Measurements from ENCODE around the gene GCSAM. TPM values are rescaled to one million over a fixed set of nuclear protein-coding genes. Genes with fewer than 3 reads are reported as not detected.
A peak's percentile ranks its signal among the peaks of the same experiment; 100 is the strongest.

Gene GCSAM
- total and polyA plus RNA-seq, 2 experiments from 2014 or later = 0.66 TPM; not detected in 1

DNA sequence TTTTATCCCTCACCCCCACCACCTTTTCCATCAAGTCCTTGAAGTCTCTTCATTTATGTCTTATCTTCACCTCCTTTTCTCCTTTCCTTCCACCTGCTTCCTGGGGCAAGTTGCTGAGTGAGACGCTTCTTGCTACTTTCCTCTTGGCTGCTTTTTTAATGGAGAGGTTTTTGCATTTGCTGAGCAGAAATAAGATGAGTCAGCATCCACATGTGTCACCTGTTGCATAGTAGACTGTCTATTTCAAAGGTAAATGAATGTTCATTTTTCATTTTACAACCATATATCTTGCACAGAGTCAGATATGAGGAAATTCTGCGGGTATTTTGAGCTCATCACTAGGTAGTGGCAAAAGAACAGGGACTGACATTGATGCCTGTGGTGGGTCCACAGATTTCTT lies 28.3 kb downstream of the GCSAM start:
- Histone ChIP-seq H3K36me3 (replicated peaks; ENCODE audit: insufficient read depth, low read depth) (no peaks in the 10 kb centered on the region), H3K27me3 (no peaks in the 10 kb centered on the region), H3K4me2 (no peak overlapping the region), H3K79me2 (no peaks in the 10 kb centered on the region), H3K9me3 (ENCODE audit: low read depth) (no peaks in the 10 kb centered on the region), H3K27ac (no peak overlapping the region), H3K9me2 (replicated peaks; ENCODE audit: insufficient read depth) (no peaks in the 10 kb centered on the region), H2AFZ (no peak overlapping the region), H3K4me1 (ENCODE audit: insufficient read depth) (peaks cover 3% of the 10 kb centered on the region), H3K4me3 (no peak overlapping the region), H4K20me1 (ENCODE audit: insufficient read depth, poor library complexity, severe bottlenecking) (no peaks in the 10 kb centered on the region)
- no peak for TF ChIP-seq EZH2 (IDR thresholded peaks at IDR 0.05; ENCODE audit: borderline replicate concordance)
- TF ChIP-seq, protein P1, sequence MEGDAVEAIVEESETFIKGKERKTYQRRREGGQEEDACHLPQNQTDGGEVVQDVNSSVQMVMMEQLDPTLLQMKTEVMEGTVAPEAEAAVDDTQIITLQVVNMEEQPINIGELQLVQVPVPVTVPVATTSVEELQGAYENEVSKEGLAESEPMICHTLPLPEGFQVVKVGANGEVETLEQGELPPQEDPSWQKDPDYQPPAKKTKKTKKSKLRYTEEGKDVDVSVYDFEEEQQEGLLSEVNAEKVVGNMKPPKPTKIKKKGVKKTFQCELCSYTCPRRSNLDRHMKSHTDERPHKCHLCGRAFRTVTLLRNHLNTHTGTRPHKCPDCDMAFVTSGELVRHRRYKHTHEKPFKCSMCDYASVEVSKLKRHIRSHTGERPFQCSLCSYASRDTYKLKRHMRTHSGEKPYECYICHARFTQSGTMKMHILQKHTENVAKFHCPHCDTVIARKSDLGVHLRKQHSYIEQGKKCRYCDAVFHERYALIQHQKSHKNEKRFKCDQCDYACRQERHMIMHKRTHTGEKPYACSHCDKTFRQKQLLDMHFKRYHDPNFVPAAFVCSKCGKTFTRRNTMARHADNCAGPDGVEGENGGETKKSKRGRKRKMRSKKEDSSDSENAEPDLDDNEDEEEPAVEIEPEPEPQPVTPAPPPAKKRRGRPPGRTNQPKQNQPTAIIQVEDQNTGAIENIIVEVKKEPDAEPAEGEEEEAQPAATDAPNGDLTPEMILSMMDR (IDR thresholded peaks at IDR 0.05; ENCODE audit: poor library complexity) = no peak
- TF ChIP-seq EZH2phosphoT487 (IDR thresholded peaks at IDR 0.05; ENCODE audit: low read depth, severe bottlenecking, unreplicated experiment) = no peak
- 92% methylated on average over 2 of the region's 2 CpGs for WGBS (ENCODE audit: low lambda C conversion rate, missing lambda C conversion rate)
- no peak for DNase-seq (ENCODE audit: low spot score)

DNA sequence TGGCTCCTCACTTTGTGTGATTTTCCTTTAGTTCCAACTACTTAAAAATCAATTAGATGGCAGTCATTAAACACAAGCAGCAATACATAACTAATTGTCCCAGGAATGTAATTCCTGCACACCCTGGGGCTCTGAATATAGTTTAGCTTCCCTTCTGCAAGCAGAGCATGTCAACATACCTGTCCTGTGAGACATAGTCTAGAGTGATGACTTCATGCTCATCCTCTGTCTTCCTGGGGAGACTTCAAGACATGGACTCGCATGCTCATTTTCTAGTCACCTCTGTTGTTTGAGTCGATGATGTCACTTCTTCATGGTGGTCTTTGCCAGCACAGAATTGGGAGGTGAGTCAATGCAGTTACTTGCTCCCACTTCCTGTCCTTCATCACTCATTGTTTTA lies 31.1 kb downstream of the GCSAM start:
- H3K27ac ChIP-seq = no peak overlapping the region
- TF ChIP-seq, protein P1 (IDR thresholded peaks at IDR 0.05; ENCODE audit: poor library complexity) = no peak
- TF ChIP-seq EZH2phosphoT487 (IDR thresholded peaks at IDR 0.05; ENCODE audit: low read depth, severe bottlenecking, unreplicated experiment) = no peak
- no peak for TF ChIP-seq EZH2 (IDR thresholded peaks at IDR 0.05; ENCODE audit: borderline replicate concordance)
- no peaks in the 10 kb centered on the region for H3K9me2 ChIP-seq (replicated peaks; ENCODE audit: insufficient read depth)
- no peak overlapping the region for H3K4me2 ChIP-seq
- no peak for DNase-seq (ENCODE audit: low spot score)
- peaks cover 3% of the 10 kb centered on the region for H3K4me1 ChIP-seq (ENCODE audit: insufficient read depth)
- WGBS (ENCODE audit: low lambda C conversion rate, missing lambda C conversion rate) = 92% methylated on average over 2 of the region's 2 CpGs
- no peak overlapping the region for H3K4me3 ChIP-seq
- no peak overlapping the region for H2AFZ ChIP-seq
- H3K27me3 ChIP-seq = no peaks in the 10 kb centered on the region
- no peaks in the 10 kb centered on the region for H3K36me3 ChIP-seq (replicated peaks; ENCODE audit: insufficient read depth, low read depth)
- no peaks in the 10 kb centered on the region for H4K20me1 ChIP-seq (ENCODE audit: insufficient read depth, poor library complexity, severe bottlenecking)
- H3K79me2 ChIP-seq = no peaks in the 10 kb centered on the region
- H3K9me3 ChIP-seq (ENCODE audit: low read depth) = no peaks in the 10 kb centered on the region

DNA sequence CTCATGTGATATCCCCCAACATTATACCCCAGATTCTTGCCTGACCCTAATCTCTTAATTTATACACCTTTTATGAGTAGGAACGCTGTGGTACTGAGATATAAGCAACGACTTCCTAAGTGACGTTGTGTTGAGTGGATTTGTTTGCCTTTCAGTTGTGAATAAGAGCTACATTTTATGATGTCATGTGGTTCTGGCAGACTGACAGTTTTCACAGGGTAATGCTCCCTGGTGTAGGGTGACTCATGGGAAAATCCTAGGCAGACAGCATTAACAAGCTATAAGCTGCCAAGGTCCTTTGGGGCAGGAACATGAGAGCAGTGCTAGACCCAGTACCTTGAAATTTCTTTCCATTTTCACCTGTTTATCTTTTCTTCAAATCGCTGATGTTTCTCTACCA lies 35.7 kb downstream of the GCSAM start:
- H3K9me3 ChIP-seq (ENCODE audit: low read depth) = no peaks in the 10 kb centered on the region
- H3K27me3 ChIP-seq = no peaks in the 10 kb centered on the region
- H3K27ac ChIP-seq = peak overlapping the region; percentile 68
- no peaks in the 10 kb centered on the region for H4K20me1 ChIP-seq (ENCODE audit: insufficient read depth, poor library complexity, severe bottlenecking)
- H3K4me1 ChIP-seq (ENCODE audit: insufficient read depth) = peaks cover 15% of the 10 kb centered on the region
- no peaks in the 10 kb centered on the region for H3K36me3 ChIP-seq (replicated peaks; ENCODE audit: insufficient read depth, low read depth)
- WGBS (ENCODE audit: low lambda C conversion rate, missing lambda C conversion rate) = 46% methylated on average over 4 of the region's 4 CpGs
- no peaks in the 10 kb centered on the region for H3K9me2 ChIP-seq (replicated peaks; ENCODE audit: insufficient read depth)
- no peak overlapping the region for H2AFZ ChIP-seq
- no peak overlapping the region for H3K4me3 ChIP-seq
- TF ChIP-seq EZH2phosphoT487 (IDR thresholded peaks at IDR 0.05; ENCODE audit: low read depth, severe bottlenecking, unreplicated experiment) = no peak
- TF ChIP-seq EZH2 (IDR thresholded peaks at IDR 0.05; ENCODE audit: borderline replicate concordance) = no peak
- TF ChIP-seq, protein P1 (IDR thresholded peaks at IDR 0.05; ENCODE audit: poor library complexity) = no peak
- peak; percentile 91 for DNase-seq (ENCODE audit: low spot score)
- H3K4me2 ChIP-seq = peak overlapping the region; percentile 39
- H3K79me2 ChIP-seq = peaks cover 7% of the 10 kb centered on the region

DNA sequence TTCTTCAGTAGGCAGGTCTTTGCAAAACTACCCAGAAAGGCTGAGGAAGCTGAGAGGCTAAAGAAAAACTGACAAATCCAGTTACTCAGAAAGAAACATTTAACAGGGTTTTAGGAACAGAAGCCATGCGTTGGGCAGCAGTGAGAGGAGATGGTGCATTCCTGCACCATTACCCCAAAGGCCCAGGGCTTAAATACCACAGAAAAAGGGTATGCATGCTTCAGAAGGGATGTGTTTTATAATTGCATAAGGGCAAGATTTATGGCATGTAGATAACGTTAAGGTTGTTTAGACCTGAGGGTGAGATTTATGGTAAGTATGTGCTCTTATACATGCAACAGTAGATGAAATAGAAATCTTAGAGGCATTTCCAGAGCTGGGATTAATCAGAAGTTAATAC lies 36.9 kb downstream of the GCSAM start:
- no peak for DNase-seq (ENCODE audit: low spot score)
- no peaks in the 10 kb centered on the region for H3K36me3 ChIP-seq (replicated peaks; ENCODE audit: insufficient read depth, low read depth)
- H4K20me1 ChIP-seq (ENCODE audit: insufficient read depth, poor library complexity, severe bottlenecking) = no peaks in the 10 kb centered on the region
- TF ChIP-seq EZH2 (IDR thresholded peaks at IDR 0.05; ENCODE audit: borderline replicate concordance) = no peak
- TF ChIP-seq, protein P1 (IDR thresholded peaks at IDR 0.05; ENCODE audit: poor library complexity) = no peak
- no peak for TF ChIP-seq EZH2phosphoT487 (IDR thresholded peaks at IDR 0.05; ENCODE audit: low read depth, severe bottlenecking, unreplicated experiment)
- no peak overlapping the region for H3K4me2 ChIP-seq
- H3K4me1 ChIP-seq (ENCODE audit: insufficient read depth) = peaks cover 24% of the 10 kb centered on the region
- no peaks in the 10 kb centered on the region for H3K27me3 ChIP-seq
- H2AFZ ChIP-seq = no peak overlapping the region
- no peaks in the 10 kb centered on the region for H3K9me2 ChIP-seq (replicated peaks; ENCODE audit: insufficient read depth)
- H3K79me2 ChIP-seq = peaks cover 10% of the 10 kb centered on the region
- H3K4me3 ChIP-seq = no peak overlapping the region
- 40% methylated on average over 2 of the region's 2 CpGs for WGBS (ENCODE audit: low lambda C conversion rate, missing lambda C conversion rate)
- H3K27ac ChIP-seq = peak overlapping the region; percentile 68
- H3K9me3 ChIP-seq (ENCODE audit: low read depth) = no peaks in the 10 kb centered on the region

All from hepatocyte (in vitro differentiated cells).